C4-2B (cell line): ENCODE measurements around the gene RNF112.

Experiments used
- CTCF ChIP-seq: fragments of 450-650 bp; conservative IDR thresholded peaks from 2 replicates; pipeline ENCODE4 v1.5.1; 2017; ENCODE audit warnings: mild to moderate bottlenecking
- ZFX ChIP-seq: fragments of 450-650 bp; IDR thresholded peaks from 2 replicates; pipeline ENCODE4 v1.6.1; 2017

DNA sequence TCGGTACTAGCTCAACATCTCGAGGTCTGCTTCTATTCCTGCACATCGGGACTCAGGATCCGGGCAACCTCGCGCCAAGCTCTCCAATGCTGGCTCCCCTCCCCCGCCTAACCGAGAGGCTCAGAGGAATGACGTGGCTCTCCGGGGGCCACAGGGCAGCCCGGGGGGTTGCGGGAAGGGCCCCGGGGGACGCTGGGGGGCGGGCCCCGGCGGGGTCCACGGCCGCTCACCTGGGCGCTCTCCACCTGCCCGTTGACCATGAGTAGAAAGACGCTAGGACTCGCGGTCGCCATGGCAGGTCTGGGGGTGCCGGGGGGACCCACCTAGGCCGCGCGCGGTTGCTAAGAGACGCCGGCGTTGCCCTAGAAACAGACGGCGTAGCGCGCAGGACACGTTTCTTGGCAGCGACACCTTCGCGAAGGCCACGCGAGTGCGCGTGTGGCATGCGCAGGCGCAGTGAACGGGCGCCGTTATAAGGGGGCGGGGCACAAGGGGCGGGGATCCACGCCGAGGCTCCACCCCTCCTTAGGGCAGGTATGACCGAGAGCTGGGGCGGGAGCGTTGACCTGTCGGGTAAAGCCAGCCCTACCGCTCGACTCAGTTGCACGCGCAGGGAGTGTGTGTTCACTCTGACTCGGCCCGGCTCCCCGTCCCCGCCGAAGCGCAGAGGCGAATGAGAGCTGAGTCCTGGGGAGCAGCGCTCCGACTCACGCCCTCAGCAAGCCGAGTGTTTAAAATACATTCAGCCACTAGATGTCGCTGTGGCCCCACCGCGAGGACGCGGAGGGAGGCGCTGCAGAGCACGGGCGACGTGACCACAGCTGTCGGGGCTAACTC is 48.5 kb upstream of the RNF112 start, which contains the start of gene B9D1:
- TF ChIP-seq CTCF (peak; percentile 99), ZFX (peak; percentile 75; the same call in 1 of the 2 replicates)
